Measurements from ENCODE around the gene BRAF.
"Not testable (repeated sequence)": the region's sequence is repeated elsewhere in the genome, so short reads cannot be mapped to it uniquely, and the experiment has no call there.

The BRAF gene

GRCh38 chr7:140678081-140678815 lies 246.5 kb downstream of the BRAF start:
- DNase-seq (ENCODE audit: low read depth), result no peak

GRCh38 chr7:140677496-140677895 lies 247.2 kb downstream of the BRAF start:
- DNase-seq (ENCODE audit: low read depth), result no peak

- not testable (repeated sequence) for DNase-seq (ENCODE audit: low read depth)
These were observed 247.8 kb downstream of the BRAF start for GRCh38 chr7:140676956-140677355.

GRCh38 chr7:140676306-140676705 lies 248.4 kb downstream of the BRAF start:
- no peak for DNase-seq (ENCODE audit: low read depth)

- DNase-seq (ENCODE audit: low read depth), result no peak
These were observed 249.0 kb downstream of the BRAF start for GRCh38 chr7:140675726-140676125.

- DNase-seq (ENCODE audit: low read depth), result no peak
These were observed 249.6 kb downstream of the BRAF start for GRCh38 chr7:140674899-140675701.

- no peak for DNase-seq (ENCODE audit: low read depth)
These were observed 250.4 kb downstream of the BRAF start for GRCh38 chr7:140674356-140674800.

GRCh38 chr7:140673774-140674155 lies 251.0 kb downstream of the BRAF start:
- no peak for DNase-seq (ENCODE audit: low read depth)

GRCh38 chr7:140673063-140673773 lies 251.5 kb downstream of the BRAF start:
- peak; percentile 45 for DNase-seq (ENCODE audit: low read depth)

GRCh38 chr7:140672382-140673062 lies 252.2 kb downstream of the BRAF start, which contains the start of gene ADCK2:
Gene ADCK2 (plus strand): TSS chr7:140672945. CDS start chr7:140673331, 386 bp downstream.
- peak; percentile 52 for DNase-seq (ENCODE audit: low read depth)

GRCh38 chr7:140671966-140672365 lies 252.8 kb downstream of the BRAF start:
- no peak for DNase-seq (ENCODE audit: low read depth)

GRCh38 chr7:140670343-140670935 lies 254.3 kb downstream of the BRAF start:
- no peak for DNase-seq (ENCODE audit: low read depth)

GRCh38 chr7:140669862-140670261 lies 254.9 kb downstream of the BRAF start:
- not testable (repeated sequence) for DNase-seq (ENCODE audit: low read depth)

GRCh38 chr7:140669352-140669751 lies 255.4 kb downstream of the BRAF start:
- no peak for DNase-seq (ENCODE audit: low read depth)

Measured in activated T-cell treated with anti-CD3 and anti-CD28 coated beads for 1 hour (primary cell).